MG63 (cell line): ENCODE measurements around the gene RANGAP1. TPM values are rescaled to one million over a fixed set of nuclear protein-coding genes. Genes with fewer than 3 reads are reported as not detected.

ENCODE experiments used
- DNase-seq: peaks from one replicate; pipeline ENCODE4 v3.0.0-alpha.2; 2020
- H3K27me3 ChIP-seq: fragments of 250-450 bp; sonication (Bioruptor Pico); 2 replicates; pipeline ENCODE4 v1.5.1; 2020; ENCODE audit warnings: mild to moderate bottlenecking, moderate library complexity
- H3K36me3 ChIP-seq: fragments of 250-450 bp; sonication (Bioruptor Pico); 2 replicates; pipeline ENCODE4 v1.5.1; 2020; ENCODE audit warnings: mild to moderate bottlenecking, moderate library complexity
- H3K4me3 ChIP-seq: fragments of 250-450 bp; sonication (Bioruptor Pico); 2 replicates; pipeline ENCODE4 v1.5.1; 2020; ENCODE audit warnings: mild to moderate bottlenecking, moderate library complexity
- H3K9me3 ChIP-seq: fragments of 250-450 bp; sonication (Bioruptor Pico); 2 replicates; pipeline ENCODE4 v1.5.1; 2020; ENCODE audit warnings: mild to moderate bottlenecking, moderate library complexity
- total RNA-seq: library from RNA; depleted of rRNA; stranded (reverse); fragments of >200 nt; shearing (Covaris generic); gene quantifications from 2 replicates; pipeline ENCODE4 v1.2.3, GENCODE V29; 2014; ENCODE audit warnings: low replicate concordance

Gene RANGAP1
- total RNA-seq, 1 experiment from 2014 or later, result 226 TPM

DNA sequence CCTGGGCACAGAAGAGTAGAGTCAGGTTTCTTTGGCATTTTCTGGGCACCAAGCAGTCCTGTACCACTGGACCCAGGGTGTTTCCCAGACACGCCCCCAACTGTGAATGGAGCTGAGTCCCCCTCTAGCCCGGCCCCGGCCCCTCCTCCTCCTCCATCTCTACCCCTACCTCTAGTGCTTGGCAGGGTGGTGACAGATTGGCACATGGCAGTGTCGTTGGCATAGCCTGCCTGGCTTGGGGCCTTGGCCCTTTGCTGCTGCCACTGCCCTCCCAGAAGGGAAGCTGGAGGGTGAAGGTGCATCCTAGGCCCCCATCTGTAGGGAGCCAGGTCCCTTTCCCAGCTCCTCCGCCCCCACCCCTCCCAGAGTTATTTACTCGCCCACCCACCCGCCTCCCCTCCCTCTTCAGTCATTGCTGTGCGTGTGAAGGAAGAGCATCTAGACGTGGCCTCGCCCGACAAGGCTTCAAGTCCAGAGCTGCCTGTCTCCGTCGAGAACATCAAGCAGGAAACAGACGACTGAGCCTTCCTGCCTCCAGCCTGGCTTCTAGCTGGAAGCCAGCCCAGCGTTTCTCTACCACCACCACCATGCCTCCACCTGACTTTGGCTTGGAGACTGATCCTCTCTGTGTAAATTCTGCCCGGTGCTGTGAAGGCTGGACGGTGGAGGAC is 56.1 kb downstream of the RANGAP1 start:
- no peaks in the 10 kb centered on the region for H3K9me3 ChIP-seq
- peaks cover 8% of the 10 kb centered on the region for H3K36me3 ChIP-seq
- no peak overlapping the region for H3K4me3 ChIP-seq
- H3K27me3 ChIP-seq, result no peaks in the 10 kb centered on the region
- no peak for DNase-seq

DNA sequence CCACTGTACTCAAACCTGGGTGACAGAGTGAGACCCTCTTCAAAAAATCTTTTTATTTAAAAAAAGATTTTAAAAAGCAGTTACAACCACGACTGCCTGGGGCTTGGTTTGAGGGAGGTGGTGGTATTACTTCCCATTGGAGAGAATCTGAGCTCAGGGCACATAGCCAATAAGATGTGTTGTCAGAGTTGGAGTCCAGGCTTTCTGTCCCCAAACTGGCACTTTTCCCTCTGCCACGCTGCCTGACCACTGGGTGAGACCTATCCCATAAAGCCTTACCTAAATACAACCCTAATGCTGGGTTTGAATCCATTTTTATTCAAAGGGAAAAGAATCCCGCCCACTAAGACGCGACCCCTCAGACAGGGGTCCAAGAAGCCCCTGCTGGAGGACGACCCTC is 56.8 kb downstream of the RANGAP1 start:
- DNase-seq, result no peak
- Histone ChIP-seq H3K4me3 (no peak overlapping the region), H3K9me3 (no peaks in the 10 kb centered on the region), H3K27me3 (no peaks in the 10 kb centered on the region), H3K36me3 (peaks cover 8% of the 10 kb centered on the region)

- H3K9me3 ChIP-seq, result no peaks in the 10 kb centered on the region
- no peak for DNase-seq
- H3K27me3 ChIP-seq, result no peaks in the 10 kb centered on the region
- no peak overlapping the region for H3K4me3 ChIP-seq
- peaks cover 12% of the 10 kb centered on the region for H3K36me3 ChIP-seq
Observed at GRCh38 chr22:41226723-41227655, 59.0 kb downstream of the RANGAP1 start.

- DNase-seq, result no peak
- peaks cover 21% of the 10 kb centered on the region for H3K36me3 ChIP-seq
Observed at GRCh38 chr22:41223535-41223934, 62.5 kb downstream of the RANGAP1 start.

GRCh38 chr22:41222846-41223507 is 63.0 kb downstream of the RANGAP1 start:
- Histone ChIP-seq H3K4me3 (no peak overlapping the region), H3K27me3 (no peaks in the 10 kb centered on the region), H3K36me3 (peaks cover 23% of the 10 kb centered on the region), H3K9me3 (no peaks in the 10 kb centered on the region)
- DNase-seq, result no peak

More at GRCh38 chr22:41223535-41223934, 62.5 kb downstream of the RANGAP1 start:
- Histone ChIP-seq H3K27me3 (no peaks in the 10 kb centered on the region), H3K4me3 (no peak overlapping the region), H3K9me3 (no peaks in the 10 kb centered on the region)

DNA sequence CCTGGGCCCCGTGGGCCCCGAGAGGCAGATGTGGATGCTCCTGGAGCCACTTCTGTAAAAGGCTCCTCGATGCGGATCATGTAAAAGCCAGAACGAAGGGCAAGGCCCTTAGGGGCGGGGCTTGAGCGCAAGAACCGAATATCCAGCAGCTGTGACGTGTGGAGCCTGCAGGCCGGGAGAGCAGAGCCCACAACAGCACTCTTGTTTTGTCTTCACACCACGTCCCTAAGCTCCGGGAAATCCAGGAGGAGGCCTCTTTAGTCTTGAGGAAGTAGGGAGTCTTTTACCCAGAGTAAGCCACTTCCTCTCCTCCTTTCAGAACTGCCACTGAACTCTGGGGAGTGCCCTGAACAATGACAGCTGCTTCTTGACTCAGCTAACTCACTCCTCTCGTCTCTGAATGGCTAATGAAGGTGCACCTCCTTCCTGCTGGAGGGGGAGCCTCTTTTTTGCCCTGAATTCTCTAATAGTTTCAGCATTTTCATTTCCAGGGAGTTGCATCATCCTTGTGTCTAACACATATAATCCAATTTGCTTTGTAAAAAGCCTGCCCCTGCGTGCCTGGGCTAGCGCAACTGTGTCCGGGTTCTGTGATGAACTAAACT is 68.3 kb downstream of the RANGAP1 start:
- H3K27me3 ChIP-seq, result no peaks in the 10 kb centered on the region
- no peaks in the 10 kb centered on the region for H3K9me3 ChIP-seq
- DNase-seq, result no peak
- no peak overlapping the region for H3K4me3 ChIP-seq
- peaks cover 49% of the 10 kb centered on the region for H3K36me3 ChIP-seq

DNA sequence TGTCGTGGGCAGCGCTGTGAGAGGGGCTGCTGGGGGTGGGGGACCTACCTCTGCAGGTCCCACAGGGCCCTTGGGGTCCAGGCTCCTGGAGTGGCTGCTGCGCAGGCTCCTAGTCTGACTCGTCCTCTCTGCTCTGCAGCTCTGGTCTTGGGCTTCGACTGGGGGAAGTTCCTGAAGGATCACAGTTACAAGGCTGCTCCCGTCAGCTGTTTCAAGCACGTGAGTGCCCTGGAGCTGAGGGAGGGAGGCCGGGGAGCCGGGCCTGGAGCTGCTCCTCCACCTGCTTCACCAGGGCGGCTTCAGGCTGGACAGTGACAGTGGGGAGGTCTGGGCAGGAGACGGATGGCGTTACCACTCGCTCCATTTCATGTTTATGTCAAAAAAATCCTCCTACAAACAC is 69.0 kb downstream of the RANGAP1 start:
- no peak overlapping the region for H3K4me3 ChIP-seq
- H3K36me3 ChIP-seq, result peaks cover 48% of the 10 kb centered on the region
- no peaks in the 10 kb centered on the region for H3K9me3 ChIP-seq
- H3K27me3 ChIP-seq, result no peaks in the 10 kb centered on the region
- DNase-seq, result no peak

GRCh38 chr22:41215926-41216325 is 70.1 kb downstream of the RANGAP1 start:
- Histone ChIP-seq H3K36me3 (peaks cover 45% of the 10 kb centered on the region), H3K27me3 (no peaks in the 10 kb centered on the region), H3K9me3 (no peaks in the 10 kb centered on the region), H3K4me3 (no peak overlapping the region)
- no peak for DNase-seq

DNA sequence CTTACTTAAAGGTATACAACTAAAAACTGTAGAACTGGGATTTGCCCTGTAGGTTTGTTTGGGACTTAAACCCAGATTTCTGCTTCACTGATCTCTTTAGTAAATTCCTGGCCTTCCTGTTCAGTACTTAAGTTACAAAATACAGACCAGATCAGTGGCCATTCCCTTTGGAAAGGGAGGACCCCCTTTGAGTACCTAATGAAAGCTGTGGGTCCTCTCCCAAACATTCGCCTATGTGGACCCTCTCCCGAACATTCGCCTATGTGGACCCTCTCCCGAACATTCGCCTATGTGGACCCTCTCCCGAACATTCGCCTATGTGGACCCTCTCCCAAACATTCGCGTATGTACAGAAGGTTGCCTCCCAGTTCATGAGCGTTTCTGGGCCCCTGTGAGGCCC is 70.6 kb downstream of the RANGAP1 start:
- DNase-seq, result no peak

GRCh38 chr22:41206719-41207118 is 79.3 kb downstream of the RANGAP1 start:
- H3K9me3 ChIP-seq, result no peaks in the 10 kb centered on the region
- no peak for DNase-seq

More for the DNA sequence above, 70.6 kb downstream of the RANGAP1 start:
- no peaks in the 10 kb centered on the region for H3K9me3 ChIP-seq
- no peaks in the 10 kb centered on the region for H3K27me3 ChIP-seq
- peaks cover 48% of the 10 kb centered on the region for H3K36me3 ChIP-seq
- H3K4me3 ChIP-seq, result no peak overlapping the region

DNA sequence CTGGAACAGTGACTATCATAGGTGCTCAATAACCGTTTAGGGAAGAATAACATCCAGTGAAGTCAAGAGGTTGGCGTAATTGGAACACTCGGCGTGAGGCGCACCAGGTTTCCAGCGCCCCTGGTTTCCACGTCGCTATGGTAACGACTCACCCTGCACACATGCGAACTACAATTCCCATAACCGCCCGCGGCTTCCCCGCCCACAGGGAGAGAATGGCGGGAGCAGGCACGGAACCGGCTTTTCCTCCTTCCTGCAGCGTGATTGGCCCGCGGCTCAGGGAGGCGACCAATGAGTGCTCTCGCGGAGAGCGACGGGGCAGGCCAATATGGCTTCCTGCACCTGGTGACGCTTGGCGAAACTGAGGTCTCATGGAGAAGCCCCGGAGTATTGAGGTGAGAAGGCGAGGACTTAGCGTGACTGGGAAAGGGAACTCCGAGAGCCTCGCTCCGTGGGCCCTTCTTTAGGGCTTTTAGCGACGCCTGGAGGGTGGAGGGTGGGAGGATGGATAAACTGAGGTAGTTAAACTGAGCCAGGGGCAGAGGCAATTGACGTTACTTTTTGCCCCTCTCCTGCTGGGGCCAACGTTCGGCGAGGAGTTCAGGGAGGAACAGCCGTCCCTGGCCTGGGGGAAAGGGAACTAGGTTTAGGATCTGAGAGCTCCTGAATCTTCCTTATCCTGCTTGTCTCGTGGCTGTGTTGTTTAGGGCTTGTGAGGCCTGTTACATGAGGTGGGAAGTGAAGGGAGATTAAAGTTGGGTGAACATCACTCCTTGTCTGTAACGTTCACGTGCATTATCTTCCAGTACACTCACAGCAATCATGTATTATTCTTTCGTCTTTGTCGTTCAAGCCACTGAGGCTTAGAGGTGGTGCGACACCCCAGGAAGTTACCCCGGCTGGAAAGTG is 80.7 kb downstream of the RANGAP1 start, which contains the start of gene L3MBTL2:
Gene L3MBTL2, plus strand, starts transcription at position 321 of the 909 bp plus-strand sequence. Its CDS starts 51 bp downstream, at position 372.
- H3K36me3 ChIP-seq, result peaks cover 10% of the 10 kb centered on the region
- peak; percentile 97 for DNase-seq
- no peaks in the 10 kb centered on the region for H3K9me3 ChIP-seq
- peak within 1 kb of the TSS; percentile 81 for H3K4me3 ChIP-seq
- H3K27me3 ChIP-seq, result no peaks in the 10 kb centered on the region

More at GRCh38 chr22:41206719-41207118, 79.3 kb downstream of the RANGAP1 start:
- H3K36me3 ChIP-seq, result peaks cover 15% of the 10 kb centered on the region
- H3K4me3 ChIP-seq, result no peak overlapping the region
- H3K27me3 ChIP-seq, result no peaks in the 10 kb centered on the region

- no peak for DNase-seq
- Histone ChIP-seq H3K9me3 (no peaks in the 10 kb centered on the region), H3K4me3 (no peak overlapping the region), H3K36me3 (peaks cover 10% of the 10 kb centered on the region), H3K27me3 (no peaks in the 10 kb centered on the region)
Observed at GRCh38 chr22:41204066-41204465, 81.9 kb downstream of the RANGAP1 start.

DNA sequence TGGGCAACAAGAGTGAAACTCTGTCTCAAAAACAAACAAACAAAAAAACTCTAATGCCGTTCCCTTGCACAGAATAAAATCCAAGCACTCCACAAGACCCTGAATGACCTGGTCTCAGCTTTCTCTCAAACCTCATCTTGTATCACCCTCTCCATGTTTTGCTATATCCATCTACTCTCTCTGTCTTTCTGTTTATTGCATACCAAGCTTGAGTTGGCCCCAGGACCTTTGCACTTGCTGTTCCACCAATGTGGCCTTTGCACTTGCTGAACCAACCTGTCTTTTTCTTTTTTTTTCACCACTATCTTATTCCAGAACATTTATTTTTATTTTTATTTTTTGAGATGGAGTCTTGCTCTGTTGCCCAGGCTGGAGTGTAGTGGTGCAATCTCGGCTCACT is 82.9 kb downstream of the RANGAP1 start:
- DNase-seq, result no peak
- Histone ChIP-seq H3K36me3 (peaks cover 7% of the 10 kb centered on the region; the same call in 1 of the 2 replicates), H3K4me3 (no peak overlapping the region), H3K27me3 (no peaks in the 10 kb centered on the region), H3K9me3 (no peaks in the 10 kb centered on the region)

GRCh38 chr22:41201141-41201540 is 84.8 kb downstream of the RANGAP1 start:
- no peaks in the 10 kb centered on the region for H3K9me3 ChIP-seq
- peaks cover 2% of the 10 kb centered on the region; the same call in 1 of the 2 replicates for H3K36me3 ChIP-seq
- H3K4me3 ChIP-seq, result no peak overlapping the region
- no peak for DNase-seq
- no peaks in the 10 kb centered on the region for H3K27me3 ChIP-seq

DNA sequence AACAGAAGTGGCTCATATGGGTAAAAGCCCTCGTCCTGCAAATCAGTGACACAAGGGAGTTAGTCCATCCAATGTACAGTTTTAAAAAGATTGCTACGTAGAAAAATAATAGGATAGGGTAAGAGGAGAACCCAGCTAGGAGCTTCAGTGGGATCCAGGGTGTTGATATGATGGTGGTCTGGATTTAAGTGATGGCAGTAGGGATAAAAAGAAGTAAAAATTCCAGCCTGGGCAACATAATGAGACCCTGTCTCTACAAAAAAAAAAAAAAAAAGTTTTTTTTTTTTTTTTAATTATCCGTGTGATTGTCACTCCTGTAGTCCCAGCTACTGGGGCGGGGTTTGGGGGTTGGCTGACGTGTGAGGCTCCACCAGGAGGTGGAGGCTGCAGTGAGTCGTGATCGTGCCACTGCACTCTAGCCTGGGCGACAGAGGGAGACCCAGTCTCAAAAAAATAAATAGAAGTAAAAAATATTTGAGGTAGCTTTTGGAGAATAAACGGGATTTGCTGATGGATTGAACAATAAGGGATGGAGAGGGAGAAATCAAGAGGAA is 87.9 kb downstream of the RANGAP1 start:
- peak; percentile 20 for DNase-seq
- peak overlapping the region; percentile 78 for H3K4me3 ChIP-seq
- H3K9me3 ChIP-seq, result no peaks in the 10 kb centered on the region

More for the DNA sequence above, 87.9 kb downstream of the RANGAP1 start:
- H3K27me3 ChIP-seq, result no peaks in the 10 kb centered on the region
- no peaks in the 10 kb centered on the region for H3K36me3 ChIP-seq
